Choroid plexus epithelial cell (primary cell): ENCODE data around the gene NFATC1.
A peak's percentile ranks its signal among the peaks of the same experiment; 100 is the strongest.

Source experiments
- DNase-seq: peaks from one replicate; pipeline ENCODE4 v3.0.0-alpha.2; 2010; ENCODE audit warnings: low read depth
- H3K4me3 ChIP-seq: 2 replicates; pipeline ENCODE4 v1.5.1; 2011; ENCODE audit warnings: low read depth, mild to moderate bottlenecking, control low read depth, low read length, moderate library complexity
- CTCF ChIP-seq: conservative IDR thresholded peaks from 2 replicates; pipeline ENCODE4 v1.5.1; 2011; ENCODE audit warnings: low read depth, mild to moderate bottlenecking, control low read depth, inconsistent platforms, low read length, moderate library complexity

Gene NFATC1

GRCh38 chr18:79453816-79454735 lies 58.3 kb downstream of the NFATC1 start:
- no peak for DNase-seq
- no peak overlapping the region for H3K4me3 ChIP-seq
- no peak for TF ChIP-seq CTCF

GRCh38 chr18:79455261-79455660 lies 59.5 kb downstream of the NFATC1 start:
- H3K4me3 ChIP-seq, result no peak overlapping the region
- no peak for TF ChIP-seq CTCF
- DNase-seq, result no peak

GRCh38 chr18:79456105-79456980 lies 60.6 kb downstream of the NFATC1 start:
- no peak for DNase-seq
- no peak overlapping the region for H3K4me3 ChIP-seq
- no peak for TF ChIP-seq CTCF

- no peak overlapping the region for H3K4me3 ChIP-seq
- DNase-seq, result no peak
- TF ChIP-seq CTCF, result no peak
Measured at GRCh38 chr18:79457239-79457638, 61.5 kb downstream of the NFATC1 start.

- TF ChIP-seq CTCF, result no peak
- H3K4me3 ChIP-seq, result no peak overlapping the region
- no peak for DNase-seq
Measured at GRCh38 chr18:79457652-79458051, 61.9 kb downstream of the NFATC1 start.

GRCh38 chr18:79458131-79458838 lies 62.6 kb downstream of the NFATC1 start:
- H3K4me3 ChIP-seq, result no peak overlapping the region
- DNase-seq, result peak; percentile 42
- TF ChIP-seq CTCF, result no peak
